ENCODE data around the gene NAPA. TPM values are rescaled to one million over a fixed set of nuclear protein-coding genes. Genes with fewer than 3 reads are reported as not detected.

NAPA gene
- polyA plus RNA-seq, 1 donor from 2014 or later, result 100 TPM

- Histone ChIP-seq H3K27me3 (ENCODE audit: insufficient read depth, low read depth, low read length) (no peaks in the 10 kb centered on the region), H3K9me2 (ENCODE audit: insufficient read depth, low read length) (no peaks in the 10 kb centered on the region), H3F3A (ENCODE audit: insufficient read depth, low read length, poor library complexity, severe bottlenecking) (no peaks in the 10 kb centered on the region), H3K9me3 (ENCODE audit: low read length) (no peaks in the 10 kb centered on the region), H3K4me3 (ENCODE audit: low read length) (peak overlapping the region; percentile 56), H3K9ac (ENCODE audit: low read length) (peak overlapping the region; percentile 65), H3K36me3 (ENCODE audit: insufficient read depth, low read length) (no peaks in the 10 kb centered on the region), H3K4me2 (ENCODE audit: low read length) (peak overlapping the region; percentile 51), H4K20me1 (ENCODE audit: insufficient read depth) (no peaks in the 10 kb centered on the region), H2AFZ (ENCODE audit: low read depth, low read length) (no peak overlapping the region), H3K27ac (ENCODE audit: low read length) (peak overlapping the region; percentile 85), H3K79me2 (replicated peaks; ENCODE audit: insufficient read depth, low read length) (peaks cover 27% of the 10 kb centered on the region)
- TF ChIP-seq POLR2AphosphoS5 (IDR thresholded peaks at IDR 0.05) (peak; percentile 50), CTCF (IDR thresholded peaks at IDR 0.05; ENCODE audit: poor library complexity, severe bottlenecking) (no peak)
These were observed 7.9 kb downstream of the NAPA start for GRCh38 chr19:47507012-47507411.

- no peaks in the 10 kb centered on the region for H3K9me3 ChIP-seq (ENCODE audit: low read length)
- no peak for TF ChIP-seq REST (IDR thresholded peaks at IDR 0.05; ENCODE audit: borderline replicate concordance)
- no peak for TF ChIP-seq EZH2 (IDR thresholded peaks at IDR 0.05; ENCODE audit: borderline replicate concordance, insufficient read depth, low read length, poor library complexity, severe bottlenecking)
- TF ChIP-seq SMC3 (conservative IDR thresholded peaks at IDR 0.05; ENCODE audit: poor library complexity), result no peak
- TF ChIP-seq EP300 (conservative IDR thresholded peaks at IDR 0.05; ENCODE audit: poor library complexity, severe bottlenecking), result no peak
- TF ChIP-seq TAF1 (IDR thresholded peaks at IDR 0.05; ENCODE audit: low read depth), result no peak
- TF ChIP-seq RAD21 (conservative IDR thresholded peaks at IDR 0.05), result no peak
- no peak for TF ChIP-seq CTCF (IDR thresholded peaks at IDR 0.05; ENCODE audit: poor library complexity, severe bottlenecking)
- no peak for TF ChIP-seq POLR2AphosphoS5 (IDR thresholded peaks at IDR 0.05)
- TF ChIP-seq MXI1 (conservative IDR thresholded peaks at IDR 0.05; ENCODE audit: poor library complexity, severe bottlenecking), result no peak
- H3K79me2 ChIP-seq (replicated peaks; ENCODE audit: insufficient read depth, low read length), result peaks cover 26% of the 10 kb centered on the region
- H4K20me1 ChIP-seq (ENCODE audit: insufficient read depth), result no peaks in the 10 kb centered on the region
- H2AFZ ChIP-seq (ENCODE audit: low read depth, low read length), result no peak overlapping the region
- no peak overlapping the region for H3K4me2 ChIP-seq (ENCODE audit: low read length)
- H3K27ac ChIP-seq (ENCODE audit: low read length), result peak overlapping the region; percentile 85
- peak overlapping the region; percentile 65 for H3K9ac ChIP-seq (ENCODE audit: low read length)
- H3K9me2 ChIP-seq (ENCODE audit: insufficient read depth, low read length), result no peaks in the 10 kb centered on the region
- H3K36me3 ChIP-seq (ENCODE audit: insufficient read depth, low read length), result no peaks in the 10 kb centered on the region
- no peaks in the 10 kb centered on the region for H3F3A ChIP-seq (ENCODE audit: insufficient read depth, low read length, poor library complexity, severe bottlenecking)
- no peaks in the 10 kb centered on the region for H3K27me3 ChIP-seq (ENCODE audit: insufficient read depth, low read depth, low read length)
- peak overlapping the region; percentile 56 for H3K4me3 ChIP-seq (ENCODE audit: low read length)
These were observed 8.4 kb downstream of the NAPA start for GRCh38 chr19:47506459-47506858.
